Lower leg skin (tissue), 4 donors: ENCODE results near the gene HIP1. TPM values are rescaled to one million over a fixed set of nuclear protein-coding genes. Genes with fewer than 3 reads are reported as not detected.

ENCODE experiments used
- DNase-seq, 2 donors: peaks; one replicate each; pipeline ENCODE4 v3.0.0-alpha.2; 2019; ENCODE audit warnings: low spot score in 2 of 2
- H3K4me3 ChIP-seq: fragments of 200-600 bp; sonication (generic); 2 replicates; pipeline ENCODE4 v1.5.1; 2017; ENCODE audit warnings: mild to moderate bottlenecking, low read depth; ENCODE audit not compliant: poor library complexity, severe bottlenecking
- POLR2A ChIP-seq, 2 donors: fragments of 450-650 bp; IDR thresholded peaks; one replicate each; pipeline ENCODE4 v1.6.1; 2016 to 2017; ENCODE audit warnings: antibody characterized with exemption in 2 of 2, mild to moderate bottlenecking in 1 of 2, moderate library complexity in 1 of 2
- WGBS, 2 donors: methylation state at CpG; one replicate each; pipeline ENCODE4 v1.1.5; 2018; 5-methylcytosine and 5-hydroxymethylcytosine counted together
- intact Hi-C: fragments of 100-400 bp; cut with DNase I; formaldehyde crosslinking; loops from one replicate; pipeline ENCODE4 v1.15.0; 2023; ENCODE audit warnings: low total_unique reads
- total RNA-seq, 4 donors: library from RNA; depleted of rRNA; stranded (reverse); fragments of >200 nt; gene quantifications; one replicate each; pipeline ENCODE4 v1.1.0, GENCODE V29; 2016
- TF ChIP-seq, protein P1 (sequence below), 3 donors: fragments of 450-650 bp; IDR thresholded peaks; one replicate each; pipeline ENCODE4 v1.5.1; 2016; ENCODE audit warnings: antibody characterized with exemption in 3 of 3, mild to moderate bottlenecking in 3 of 3, moderate library complexity in 2 of 3

HIP1 gene
- total RNA-seq, 4 donors from 2014 or later = 20.1 to 30.3 (median 23.0) TPM

DNA sequence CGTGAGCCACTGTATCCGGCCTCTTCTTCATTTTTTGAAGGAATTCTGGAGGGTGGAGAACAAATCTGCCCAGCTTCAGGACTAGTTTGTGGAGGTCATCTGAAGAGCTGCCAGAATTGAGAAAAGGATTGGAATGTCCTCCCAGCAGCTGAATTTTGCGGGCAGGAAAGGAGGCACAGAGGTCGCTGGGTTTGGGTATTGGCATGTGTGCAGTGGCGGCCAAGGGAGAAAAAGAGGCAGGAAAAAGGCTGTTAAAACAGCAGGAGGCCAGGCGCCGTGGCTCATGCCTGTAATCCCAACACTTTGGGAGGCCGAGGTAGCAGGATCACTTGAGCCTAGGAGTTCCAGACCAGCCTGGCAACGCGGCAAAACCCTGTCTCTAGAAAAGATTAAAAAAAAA is 80.4 kb downstream of the HIP1 start:
- TF ChIP-seq POLR2A (IDR thresholded peaks at IDR 0.05) = no peak
- H3K4me3 ChIP-seq = no peak overlapping the region
- no peak for DNase-seq
- intact Hi-C loops = no loop called here
- 78 to 81% methylated on average over 10 of the region's 10 CpGs for WGBS, 2 donors

DNA sequence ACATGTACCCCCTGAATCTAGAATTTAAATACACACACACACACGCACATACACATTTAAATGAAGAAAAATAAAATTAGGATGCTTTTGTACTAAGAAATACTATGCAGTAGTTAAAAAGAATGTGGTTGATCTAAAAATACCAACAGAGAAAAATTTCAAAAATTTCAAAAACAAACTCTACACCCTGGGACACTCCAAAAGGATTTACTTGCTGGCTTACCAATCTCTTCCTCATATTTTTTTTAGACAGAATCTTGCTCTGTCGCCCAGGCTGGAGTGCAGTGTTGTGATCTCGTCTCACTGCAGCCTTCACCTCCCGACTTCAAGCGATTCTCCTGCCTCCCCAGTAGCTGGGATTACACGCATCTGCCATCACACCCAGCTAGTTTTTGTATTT is 80.9 kb downstream of the HIP1 start:
- WGBS, 2 donors = 82 to 88% methylated on average over 6 of the region's 6 CpGs
- intact Hi-C loops = no loop called here
- no peak for TF ChIP-seq POLR2A (IDR thresholded peaks at IDR 0.05)
- TF ChIP-seq, protein P1, sequence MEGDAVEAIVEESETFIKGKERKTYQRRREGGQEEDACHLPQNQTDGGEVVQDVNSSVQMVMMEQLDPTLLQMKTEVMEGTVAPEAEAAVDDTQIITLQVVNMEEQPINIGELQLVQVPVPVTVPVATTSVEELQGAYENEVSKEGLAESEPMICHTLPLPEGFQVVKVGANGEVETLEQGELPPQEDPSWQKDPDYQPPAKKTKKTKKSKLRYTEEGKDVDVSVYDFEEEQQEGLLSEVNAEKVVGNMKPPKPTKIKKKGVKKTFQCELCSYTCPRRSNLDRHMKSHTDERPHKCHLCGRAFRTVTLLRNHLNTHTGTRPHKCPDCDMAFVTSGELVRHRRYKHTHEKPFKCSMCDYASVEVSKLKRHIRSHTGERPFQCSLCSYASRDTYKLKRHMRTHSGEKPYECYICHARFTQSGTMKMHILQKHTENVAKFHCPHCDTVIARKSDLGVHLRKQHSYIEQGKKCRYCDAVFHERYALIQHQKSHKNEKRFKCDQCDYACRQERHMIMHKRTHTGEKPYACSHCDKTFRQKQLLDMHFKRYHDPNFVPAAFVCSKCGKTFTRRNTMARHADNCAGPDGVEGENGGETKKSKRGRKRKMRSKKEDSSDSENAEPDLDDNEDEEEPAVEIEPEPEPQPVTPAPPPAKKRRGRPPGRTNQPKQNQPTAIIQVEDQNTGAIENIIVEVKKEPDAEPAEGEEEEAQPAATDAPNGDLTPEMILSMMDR (IDR thresholded peaks at IDR 0.05) = no peak

DNA sequence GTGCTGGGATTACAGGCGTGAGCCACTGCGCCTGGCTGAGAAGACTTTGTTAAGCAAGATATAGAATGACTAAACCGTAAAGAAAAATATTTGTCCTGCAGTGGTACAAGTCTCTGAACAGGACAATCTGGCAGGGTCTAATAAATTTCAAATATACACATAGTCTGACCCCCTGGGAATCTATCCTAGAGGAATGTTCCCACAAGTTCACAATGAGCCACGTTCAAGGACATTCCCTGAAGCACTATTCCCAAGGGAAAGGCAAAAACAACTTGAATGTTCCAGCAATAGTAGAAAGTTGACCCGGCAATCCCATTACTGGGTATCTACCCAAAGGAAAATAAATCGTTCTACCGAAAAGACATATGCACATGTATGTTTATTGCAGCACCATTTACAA is 82.0 kb downstream of the HIP1 start:
- TF ChIP-seq POLR2A (IDR thresholded peaks at IDR 0.05) = no peak
- intact Hi-C loops = no loop called here
- 78 to 88% methylated on average over 7 of the region's 7 CpGs for WGBS, 2 donors
- no peak overlapping the region for H3K4me3 ChIP-seq
- no peak for DNase-seq

More for the DNA sequence above, 80.9 kb downstream of the HIP1 start:
- no peak overlapping the region for H3K4me3 ChIP-seq
- no peak for DNase-seq

DNA sequence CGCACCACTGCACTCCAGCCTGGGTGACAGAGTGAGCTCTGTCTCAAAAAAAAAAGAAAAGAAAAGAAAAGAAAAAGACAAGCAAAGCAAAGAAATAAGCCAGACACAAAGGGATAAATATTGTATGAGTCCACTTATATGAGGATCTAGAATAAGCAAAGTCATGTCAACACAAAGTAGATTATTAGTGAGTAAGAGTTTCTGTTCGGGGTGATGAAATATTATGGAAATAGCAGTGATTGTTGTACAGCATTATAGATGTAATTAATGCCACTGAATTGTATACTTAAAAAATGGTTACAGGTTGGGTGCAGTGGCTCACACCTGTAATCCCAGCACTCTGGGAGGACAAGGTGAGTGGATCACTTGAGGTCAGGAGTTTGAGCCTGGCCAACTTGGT is 83.2 kb downstream of the HIP1 start:
- no peak for DNase-seq
- WGBS, 2 donors = 90 to 94% methylated on average over 2 of the region's 2 CpGs
- H3K4me3 ChIP-seq = no peak overlapping the region
- intact Hi-C loops = no loop called here
- no peak for TF ChIP-seq POLR2A (IDR thresholded peaks at IDR 0.05)
- TF ChIP-seq, protein P1 (IDR thresholded peaks at IDR 0.05) = no peak

DNA sequence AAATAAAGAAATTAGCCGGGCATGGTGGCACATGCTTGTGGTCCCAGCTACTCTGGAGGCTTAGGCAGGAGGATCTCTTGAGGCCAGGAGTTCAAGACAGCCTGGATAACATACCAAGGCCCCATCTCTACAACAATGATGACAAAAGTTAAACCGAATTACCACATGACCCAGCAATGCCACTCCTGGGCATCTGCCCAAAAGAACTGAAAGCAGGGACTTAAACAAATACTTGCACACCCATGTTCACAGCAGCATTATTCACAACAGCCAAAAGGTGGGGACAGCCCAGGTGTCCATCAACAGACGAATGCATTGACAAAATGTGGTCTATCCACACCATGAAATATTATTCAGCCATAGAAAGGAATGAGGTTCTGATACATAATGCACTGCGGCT is 83.9 kb downstream of the HIP1 start:
- 91 to 92% methylated on average over 4 of the region's 4 CpGs for WGBS, 2 donors
- no peak overlapping the region for H3K4me3 ChIP-seq
- intact Hi-C loops = no loop called here
- no peak for DNase-seq
- TF ChIP-seq, protein P1 (IDR thresholded peaks at IDR 0.05) = no peak
- TF ChIP-seq POLR2A (IDR thresholded peaks at IDR 0.05) = no peak

DNA sequence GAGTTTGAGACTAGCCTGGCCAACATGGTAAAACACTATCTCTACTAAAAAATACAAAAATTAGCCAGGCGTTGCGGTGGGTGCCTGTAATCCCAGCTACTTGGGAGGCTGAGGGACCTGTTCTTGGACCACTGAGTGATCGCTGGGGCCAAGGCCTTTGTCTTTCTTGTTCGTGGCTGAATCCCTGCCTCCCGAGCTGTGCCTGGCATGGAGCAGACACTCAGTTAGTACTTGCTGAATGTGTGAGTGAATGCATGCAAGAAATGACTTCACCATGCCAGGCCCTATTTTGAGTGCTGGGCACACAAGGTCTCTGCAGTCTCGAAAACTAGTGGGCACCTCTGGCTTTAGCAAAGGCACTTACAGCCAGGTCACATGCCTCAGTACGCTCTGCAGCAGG is 85.1 kb downstream of the HIP1 start:
- intact Hi-C loops = no loop called here
- no peak for TF ChIP-seq POLR2A (IDR thresholded peaks at IDR 0.05)
- TF ChIP-seq, protein P1 (IDR thresholded peaks at IDR 0.05) = no peak
- DNase-seq = no peak
- no peak overlapping the region for H3K4me3 ChIP-seq
- WGBS, 2 donors = 94 to 95% methylated on average over 7 of the region's 7 CpGs

DNA sequence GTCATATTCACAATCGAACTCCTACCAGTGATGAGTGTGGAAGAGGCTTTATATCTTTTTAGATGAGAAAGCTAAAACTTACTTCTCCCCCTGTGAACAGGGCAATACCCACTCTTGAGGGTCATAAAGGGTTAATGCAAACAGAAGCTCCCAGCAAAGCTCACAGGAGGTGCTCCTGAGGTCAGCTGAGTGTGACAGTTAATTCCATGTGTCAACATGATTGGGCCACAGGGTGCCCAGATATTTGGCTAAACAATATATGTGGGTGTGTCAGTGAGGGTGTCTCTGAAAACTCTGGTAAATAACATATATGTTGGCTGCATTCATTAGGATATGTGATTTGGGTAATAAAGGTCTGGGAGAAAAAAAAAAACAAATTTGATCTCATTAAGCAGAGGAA is 86.0 kb downstream of the HIP1 start:
- no peak overlapping the region for H3K4me3 ChIP-seq
- 88 to 100% methylated on average over 1 of the region's 1 CpG for WGBS, 2 donors
- no peak for DNase-seq
- intact Hi-C loops = no loop called here
- TF ChIP-seq POLR2A (IDR thresholded peaks at IDR 0.05) = no peak
- TF ChIP-seq, protein P1 (IDR thresholded peaks at IDR 0.05) = no peak
